Measurements from ENCODE around the gene TMEFF1. TPM values are rescaled to one million over a fixed set of nuclear protein-coding genes. Genes with fewer than 3 reads are reported as not detected.

Gene TMEFF1
- total RNA-seq, 1 donor from 2014 or later, result 103 TPM

DNA sequence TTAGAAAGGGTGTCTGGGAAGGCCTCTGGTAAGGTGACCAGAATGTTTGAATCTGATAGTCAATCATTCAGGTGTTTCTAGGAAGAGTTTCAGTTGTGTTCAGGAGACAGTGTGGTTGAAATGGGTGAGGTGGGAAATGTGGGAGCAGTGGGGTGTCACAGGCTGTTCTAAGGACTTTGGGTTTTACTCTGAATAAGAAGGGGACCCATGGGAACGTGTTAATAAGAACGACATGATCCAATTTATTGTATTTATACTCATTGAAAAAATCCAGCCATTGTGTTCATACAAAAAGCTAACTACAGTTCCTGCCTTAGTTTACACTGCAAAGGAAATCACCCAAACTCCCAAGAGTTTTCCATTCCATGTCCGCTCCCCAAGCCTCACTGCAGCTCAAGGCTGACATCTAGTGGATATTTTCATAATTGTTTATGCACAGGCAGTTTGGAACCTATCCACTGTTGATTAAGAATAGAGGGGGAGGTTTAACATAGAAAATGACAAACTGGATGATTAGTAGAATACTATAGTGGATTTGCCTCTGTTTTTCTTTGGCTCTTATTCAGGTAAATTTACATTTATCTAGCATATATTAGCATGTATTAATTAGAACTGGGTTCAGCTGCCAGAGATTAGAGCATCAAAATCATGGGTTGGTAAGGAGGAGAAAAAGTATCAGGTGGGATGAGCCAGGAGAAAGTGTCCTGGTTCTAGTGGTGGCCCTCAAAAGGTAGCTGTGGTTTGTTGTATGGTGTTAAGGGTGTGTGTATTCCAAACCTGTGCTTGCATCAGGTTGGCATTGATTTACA, 122.6 kb downstream of the TMEFF1 start:
- H3K27ac Mint-ChIP-seq, result no peak overlapping the region
- no peak overlapping the region for H3K4me2 ChIP-seq
- H3K9ac ChIP-seq, result no peak overlapping the region
- H3K27me3 Mint-ChIP-seq (ENCODE audit: insufficient read depth, low read depth), result no peaks in the 10 kb centered on the region
- peak; percentile 70 for DNase-seq (ENCODE audit: low spot score)
- no peaks in the 10 kb centered on the region for H3K79me2 ChIP-seq (ENCODE audit: low read depth)
- H3K4me1 ChIP-seq, result peaks cover 10% of the 10 kb centered on the region
- no peaks in the 10 kb centered on the region for H3K36me3 Mint-ChIP-seq
- H3K27me3 ChIP-seq, result no peaks in the 10 kb centered on the region
- peaks cover 11% of the 10 kb centered on the region for H3K4me1 Mint-ChIP-seq
- no peak overlapping the region for H3K4me3 Mint-ChIP-seq
- H3F3A ChIP-seq (ENCODE audit: low read depth), result peaks cover 31% of the 10 kb centered on the region
- H3K9me3 ChIP-seq (ENCODE audit: low read depth), result no peaks in the 10 kb centered on the region
- H3K4me3 ChIP-seq, result no peak overlapping the region
- H2AFZ ChIP-seq (replicated peaks), result no peak overlapping the region
- no peaks in the 10 kb centered on the region for H4K20me1 ChIP-seq (ENCODE audit: low read depth)
- TF ChIP-seq EZH2phosphoT487 (IDR thresholded peaks at IDR 0.05) (no peak), EZH2 (IDR thresholded peaks at IDR 0.05) (no peak)
- TF ChIP-seq, protein P1, sequence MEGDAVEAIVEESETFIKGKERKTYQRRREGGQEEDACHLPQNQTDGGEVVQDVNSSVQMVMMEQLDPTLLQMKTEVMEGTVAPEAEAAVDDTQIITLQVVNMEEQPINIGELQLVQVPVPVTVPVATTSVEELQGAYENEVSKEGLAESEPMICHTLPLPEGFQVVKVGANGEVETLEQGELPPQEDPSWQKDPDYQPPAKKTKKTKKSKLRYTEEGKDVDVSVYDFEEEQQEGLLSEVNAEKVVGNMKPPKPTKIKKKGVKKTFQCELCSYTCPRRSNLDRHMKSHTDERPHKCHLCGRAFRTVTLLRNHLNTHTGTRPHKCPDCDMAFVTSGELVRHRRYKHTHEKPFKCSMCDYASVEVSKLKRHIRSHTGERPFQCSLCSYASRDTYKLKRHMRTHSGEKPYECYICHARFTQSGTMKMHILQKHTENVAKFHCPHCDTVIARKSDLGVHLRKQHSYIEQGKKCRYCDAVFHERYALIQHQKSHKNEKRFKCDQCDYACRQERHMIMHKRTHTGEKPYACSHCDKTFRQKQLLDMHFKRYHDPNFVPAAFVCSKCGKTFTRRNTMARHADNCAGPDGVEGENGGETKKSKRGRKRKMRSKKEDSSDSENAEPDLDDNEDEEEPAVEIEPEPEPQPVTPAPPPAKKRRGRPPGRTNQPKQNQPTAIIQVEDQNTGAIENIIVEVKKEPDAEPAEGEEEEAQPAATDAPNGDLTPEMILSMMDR (IDR thresholded peaks at IDR 0.05), result peak; percentile 94
- no peaks in the 10 kb centered on the region for H3K36me3 ChIP-seq
- H3K9me3 Mint-ChIP-seq, result no peaks in the 10 kb centered on the region
- no peak overlapping the region for H3K27ac ChIP-seq

GRCh38 chr9:100597236-100597635, 124.3 kb downstream of the TMEFF1 start:
- Histone ChIP-seq H3K4me3 (no peak overlapping the region), H3K27ac (no peak overlapping the region), H3K9me3 (ENCODE audit: low read depth) (no peaks in the 10 kb centered on the region), H3K9ac (no peak overlapping the region), H3K79me2 (ENCODE audit: low read depth) (no peaks in the 10 kb centered on the region), H3K27me3 (no peaks in the 10 kb centered on the region), H3K4me1 (peaks cover 17% of the 10 kb centered on the region), H3F3A (ENCODE audit: low read depth) (peaks cover 28% of the 10 kb centered on the region), H3K4me2 (no peak overlapping the region), H2AFZ (replicated peaks) (no peak overlapping the region), H4K20me1 (ENCODE audit: low read depth) (no peaks in the 10 kb centered on the region), H3K36me3 (no peaks in the 10 kb centered on the region)
- TF ChIP-seq, protein P1 (IDR thresholded peaks at IDR 0.05), result no peak
- no peak for TF ChIP-seq EZH2 (IDR thresholded peaks at IDR 0.05)
- TF ChIP-seq EZH2phosphoT487 (IDR thresholded peaks at IDR 0.05), result no peak
- Mint-ChIP-seq H3K9me3 (peaks cover 3% of the 10 kb centered on the region), H3K4me3 (no peak overlapping the region), H3K27me3 (ENCODE audit: insufficient read depth, low read depth) (peaks cover 5% of the 10 kb centered on the region), H3K4me1 (peaks cover 14% of the 10 kb centered on the region), H3K27ac (no peak overlapping the region), H3K36me3 (no peaks in the 10 kb centered on the region)
- DNase-seq (ENCODE audit: low spot score), result no peak

GRCh38 chr9:100598641-100599145, 125.7 kb downstream of the TMEFF1 start:
- Mint-ChIP-seq H3K27ac (no peak overlapping the region), H3K36me3 (no peaks in the 10 kb centered on the region), H3K4me3 (peak overlapping the region; percentile 79), H3K4me1 (peaks cover 19% of the 10 kb centered on the region), H3K27me3 (ENCODE audit: insufficient read depth, low read depth) (peaks cover 5% of the 10 kb centered on the region), H3K9me3 (peaks cover 3% of the 10 kb centered on the region)
- Histone ChIP-seq H3K4me1 (peaks cover 17% of the 10 kb centered on the region), H3K9me3 (ENCODE audit: low read depth) (no peaks in the 10 kb centered on the region), H3K79me2 (ENCODE audit: low read depth) (no peaks in the 10 kb centered on the region), H4K20me1 (ENCODE audit: low read depth) (no peaks in the 10 kb centered on the region), H2AFZ (replicated peaks) (peak overlapping the region; percentile 91), H3K36me3 (no peaks in the 10 kb centered on the region), H3K27me3 (no peaks in the 10 kb centered on the region), H3F3A (ENCODE audit: low read depth) (peaks cover 26% of the 10 kb centered on the region), H3K27ac (no peak overlapping the region), H3K9ac (no peak overlapping the region), H3K4me2 (peak overlapping the region; percentile 80), H3K4me3 (peak overlapping the region; percentile 60)
- TF ChIP-seq EZH2 (IDR thresholded peaks at IDR 0.05), result no peak
- TF ChIP-seq EZH2phosphoT487 (IDR thresholded peaks at IDR 0.05), result no peak
- TF ChIP-seq, protein P1 (IDR thresholded peaks at IDR 0.05), result no peak
- DNase-seq (ENCODE audit: low spot score), result peak; percentile 94
